ENCODE data around the gene REG4.
"Not testable (repeated sequence)": the region's sequence is repeated elsewhere in the genome, so short reads cannot be mapped to it uniquely, and the experiment has no call there.

REG4 gene

GRCh38 chr1:119840745-119841144 is 29.5 kb upstream of the REG4 start:
- H3K4me3 ChIP-seq (ENCODE audit: control insufficient read depth, low read depth, low read length) = no peak overlapping the region
- TF ChIP-seq CTCF (conservative IDR thresholded peaks at IDR 0.05; ENCODE audit: control insufficient read depth, insufficient read depth, low read depth, low read length) = no peak
- DNase-seq (ENCODE audit: low read depth) = no peak

- no peak for TF ChIP-seq CTCF (conservative IDR thresholded peaks at IDR 0.05; ENCODE audit: control insufficient read depth, insufficient read depth, low read depth, low read length)
- DNase-seq (ENCODE audit: low read depth) = no peak
- H3K4me3 ChIP-seq (ENCODE audit: control insufficient read depth, low read depth, low read length) = no peak overlapping the region
Measured at GRCh38 chr1:119838236-119838635, 27.0 kb upstream of the REG4 start.

GRCh38 chr1:119834990-119835389 is 23.7 kb upstream of the REG4 start:
- no peak for DNase-seq (ENCODE audit: low read depth)
- H3K4me3 ChIP-seq (ENCODE audit: control insufficient read depth, low read depth, low read length) = no peak overlapping the region
- no peak for TF ChIP-seq CTCF (conservative IDR thresholded peaks at IDR 0.05; ENCODE audit: control insufficient read depth, insufficient read depth, low read depth, low read length)

- no peak overlapping the region for H3K4me3 ChIP-seq (ENCODE audit: control insufficient read depth, low read depth, low read length)
- no peak for TF ChIP-seq CTCF (conservative IDR thresholded peaks at IDR 0.05; ENCODE audit: control insufficient read depth, insufficient read depth, low read depth, low read length)
- no peak for DNase-seq (ENCODE audit: low read depth)
Measured at GRCh38 chr1:119831027-119831426, 19.8 kb upstream of the REG4 start.

GRCh38 chr1:119829625-119830024 is 18.4 kb upstream of the REG4 start:
- no peak overlapping the region for H3K4me3 ChIP-seq (ENCODE audit: control insufficient read depth, low read depth, low read length)
- no peak for DNase-seq (ENCODE audit: low read depth)
- no peak for TF ChIP-seq CTCF (conservative IDR thresholded peaks at IDR 0.05; ENCODE audit: control insufficient read depth, insufficient read depth, low read depth, low read length)

GRCh38 chr1:119829006-119829405 is 17.7 kb upstream of the REG4 start:
- H3K4me3 ChIP-seq (ENCODE audit: control insufficient read depth, low read depth, low read length); DNase-seq (ENCODE audit: low read depth): not testable (repeated sequence)

- TF ChIP-seq CTCF (conservative IDR thresholded peaks at IDR 0.05; ENCODE audit: control insufficient read depth, insufficient read depth, low read depth, low read length) = no peak
- DNase-seq (ENCODE audit: low read depth) = no peak
- no peak overlapping the region for H3K4me3 ChIP-seq (ENCODE audit: control insufficient read depth, low read depth, low read length)
Measured at GRCh38 chr1:119828266-119828665, 17.0 kb upstream of the REG4 start.

All from fibroblast of mammary gland (primary cell).